OCI-LY7 (cell line): Measurements from ENCODE around the gene TBC1D2B. TPM values are rescaled to one million over a fixed set of nuclear protein-coding genes. Genes with fewer than 3 reads are reported as not detected.

Experiments
- BruUV-seq: library from RNA; stranded (reverse); fragments of 400-500 nt; replicated peaks from 2 replicates; lab custom pipeline; 2021; lab: Mats Ljungman, UMichigan
- CTCF ChIA-PET: fragments of 300-600 bp; sonication (Branson Sonifier 250); formaldehyde crosslinking; loops from one replicate; lab custom pipeline; 2022; ENCODE audit warnings: antibody characterized with exemption; ENCODE audit not compliant: unreplicated experiment; lab: Charles Lee
- POLR2A ChIA-PET: fragments of 300-600 bp; sonication (Branson Sonifier 250); formaldehyde crosslinking; loops from one replicate; lab custom pipeline; 2022; ENCODE audit warnings: antibody characterized with exemption; lab: Charles Lee
- DNase-seq: peaks from one replicate; pipeline ENCODE4 v3.0.0-alpha.2; 2015; ENCODE audit warnings: low spot score
- H2AFZ ChIP-seq: fragments of 200-600 bp; sonication (generic), shearing (Covaris generic); 2 replicates; pipeline ENCODE4 v1.6.1; 2014; ENCODE audit warnings: mild to moderate bottlenecking, antibody characterized with exemption, low read length, moderate library complexity
- H3K27ac ChIP-seq: fragments of 200-600 bp; sonication (generic); 2 replicates; pipeline ENCODE4 v1.5.1; 2014; ENCODE audit warnings: mixed run types, low read depth, mild to moderate bottlenecking, moderate library complexity, low read length, inconsistent platforms; ENCODE audit not compliant: poor library complexity, severe bottlenecking
- H3K36me3 ChIP-seq: fragments of 200-600 bp; sonication (generic); 2 replicates; pipeline ENCODE4 v1.6.1; 2014; ENCODE audit warnings: mild to moderate bottlenecking, antibody characterized with exemption, low read length, moderate library complexity, mixed read lengths; ENCODE audit not compliant: insufficient read depth
- H3K4me1 ChIP-seq: fragments of 200-600 bp; sonication (generic); 2 replicates; pipeline ENCODE4 v1.5.1; 2014; ENCODE audit warnings: mild to moderate bottlenecking, low read length; ENCODE audit not compliant: insufficient read depth, poor library complexity, severe bottlenecking
- H3K4me2 ChIP-seq: fragments of 200-600 bp; sonication (generic); 2 replicates; pipeline ENCODE4 v1.6.1; 2014; ENCODE audit warnings: mild to moderate bottlenecking, low read length
- H3K4me3 ChIP-seq: fragments of 200-600 bp; sonication (generic); 2 replicates; pipeline ENCODE4 v1.5.1; 2014; ENCODE audit warnings: mild to moderate bottlenecking, low read depth, low read length; ENCODE audit not compliant: poor library complexity, severe bottlenecking
- H3K79me2 ChIP-seq: fragments of 200-600 bp; sonication (generic); 2 replicates; pipeline ENCODE4 v1.6.1; 2016; ENCODE audit warnings: low read depth, mild to moderate bottlenecking, low read length, moderate library complexity, mixed read lengths; ENCODE audit not compliant: insufficient read depth
- H3K9me2 ChIP-seq: fragments of 200-600 bp; sonication (generic); 2 replicates; pipeline ENCODE4 v1.6.1; 2016; ENCODE audit warnings: mild to moderate bottlenecking, low read length, mixed read lengths; ENCODE audit not compliant: insufficient read depth
- H3K9me3 ChIP-seq: fragments of 200-600 bp; sonication (generic); 2 replicates; pipeline ENCODE4 v1.6.1; 2014; ENCODE audit warnings: mild to moderate bottlenecking, mixed run types, low read length, mixed read lengths
- H4K20me1 ChIP-seq: fragments of 200-600 bp; sonication (generic); 2 replicates; pipeline ENCODE4 v1.6.1; 2014; ENCODE audit warnings: mild to moderate bottlenecking, antibody characterized with exemption, low read length, moderate library complexity, mixed read lengths; ENCODE audit not compliant: insufficient read depth
- EZH2phosphoT487 ChIP-seq: fragments of 200-600 bp; sonication (generic); IDR thresholded peaks from 2 replicates; pipeline ENCODE4 v1.6.1; 2018; ENCODE audit warnings: low read depth, borderline replicate concordance, mild to moderate bottlenecking, mixed run types, antibody characterized with exemption, low read length, moderate library complexity, mixed read lengths
- intact Hi-C: fragments of 100-400 bp; cut with micrococcal nuclease; formaldehyde crosslinking; loops from one replicate; pipeline ENCODE4 v1.10.0; 2022; ENCODE audit not compliant: unreplicated experiment
- total RNA-seq, 2 experiments: library from RNA; depleted of rRNA in 1 of 2; stranded (reverse); fragments of >200 nt in 1 of 2; shearing (Covaris generic) in 1 of 2; gene quantifications; 2 replicates each; pipeline ENCODE4 v1.2.3, GENCODE V29; 2014 to 2022
- TF ChIP-seq, protein P1 (sequence below): fragments of 200-600 bp; sonication (generic); conservative IDR thresholded peaks from 2 replicates; pipeline ENCODE4 v1.5.1; 2014; ENCODE audit warnings: mild to moderate bottlenecking, antibody characterized with exemption, low read length, moderate library complexity, mixed read lengths

Gene TBC1D2B
- total RNA-seq, 2 experiments from 2014 or later: 30.9 to 41.5 TPM

DNA sequence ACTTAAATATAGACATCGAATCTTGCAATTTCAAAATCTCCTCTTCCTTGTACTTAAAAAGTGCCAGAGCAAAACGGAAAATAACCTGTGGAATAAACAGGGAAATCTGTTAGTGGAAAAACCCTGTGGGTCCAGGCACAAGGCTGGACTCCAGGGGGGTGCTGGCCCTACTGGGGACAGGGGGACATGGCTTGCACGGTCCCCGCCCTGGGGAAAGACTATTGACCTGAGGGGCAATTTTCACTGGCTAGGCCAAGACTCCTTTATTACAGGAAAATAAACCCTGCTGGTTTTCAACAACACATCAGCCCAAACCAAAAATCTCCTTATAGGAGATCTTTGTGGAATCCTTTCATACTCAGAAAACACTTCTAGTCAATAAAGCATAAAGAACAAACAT is 75.9 kb downstream of the TBC1D2B start:
- TF ChIP-seq, protein P1, sequence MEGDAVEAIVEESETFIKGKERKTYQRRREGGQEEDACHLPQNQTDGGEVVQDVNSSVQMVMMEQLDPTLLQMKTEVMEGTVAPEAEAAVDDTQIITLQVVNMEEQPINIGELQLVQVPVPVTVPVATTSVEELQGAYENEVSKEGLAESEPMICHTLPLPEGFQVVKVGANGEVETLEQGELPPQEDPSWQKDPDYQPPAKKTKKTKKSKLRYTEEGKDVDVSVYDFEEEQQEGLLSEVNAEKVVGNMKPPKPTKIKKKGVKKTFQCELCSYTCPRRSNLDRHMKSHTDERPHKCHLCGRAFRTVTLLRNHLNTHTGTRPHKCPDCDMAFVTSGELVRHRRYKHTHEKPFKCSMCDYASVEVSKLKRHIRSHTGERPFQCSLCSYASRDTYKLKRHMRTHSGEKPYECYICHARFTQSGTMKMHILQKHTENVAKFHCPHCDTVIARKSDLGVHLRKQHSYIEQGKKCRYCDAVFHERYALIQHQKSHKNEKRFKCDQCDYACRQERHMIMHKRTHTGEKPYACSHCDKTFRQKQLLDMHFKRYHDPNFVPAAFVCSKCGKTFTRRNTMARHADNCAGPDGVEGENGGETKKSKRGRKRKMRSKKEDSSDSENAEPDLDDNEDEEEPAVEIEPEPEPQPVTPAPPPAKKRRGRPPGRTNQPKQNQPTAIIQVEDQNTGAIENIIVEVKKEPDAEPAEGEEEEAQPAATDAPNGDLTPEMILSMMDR: no peak
- TF ChIP-seq EZH2phosphoT487: no peak
- no peak overlapping the region for H2AFZ ChIP-seq
- BruUV-seq: no TSS peak
- no peaks in the 10 kb centered on the region for H3K9me2 ChIP-seq
- ChIA-PET POLR2A (no interaction called here), CTCF (no interaction called here)
- H3K9me3 ChIP-seq: no peaks in the 10 kb centered on the region
- H3K36me3 ChIP-seq: peaks cover 79% of the 10 kb centered on the region
- intact Hi-C loops: loop anchor here (2.0 to 10.0 kb wide), 3 partner anchors 35 to 239 kb away; no protein-coding TSS in a partner anchor
- H3K4me1 ChIP-seq: no peaks in the 10 kb centered on the region
- no peak for DNase-seq
- H3K79me2 ChIP-seq: no peaks in the 10 kb centered on the region
- H3K27ac ChIP-seq: no peak overlapping the region
- H3K4me2 ChIP-seq: no peak overlapping the region
- H3K4me3 ChIP-seq: no peak overlapping the region
- H4K20me1 ChIP-seq: no peaks in the 10 kb centered on the region

DNA sequence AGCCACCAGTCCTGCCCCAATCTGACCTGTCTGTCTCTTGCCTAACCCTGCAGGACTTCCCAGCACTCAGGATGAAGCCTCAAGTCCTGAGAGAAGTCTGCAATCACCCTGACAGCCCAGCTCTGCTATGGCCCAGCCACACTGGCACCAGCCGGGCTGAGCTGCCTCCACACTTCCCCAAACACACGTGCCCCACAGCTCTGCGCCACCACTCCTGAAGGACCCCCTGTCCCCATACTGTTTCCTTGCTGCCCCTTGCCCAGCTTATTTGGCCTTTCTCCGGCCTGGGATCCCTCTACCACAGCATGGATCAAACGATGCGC is 76.6 kb downstream of the TBC1D2B start:
- no peaks in the 10 kb centered on the region for H3K9me2 ChIP-seq
- H3K9me3 ChIP-seq: no peaks in the 10 kb centered on the region
- no peak overlapping the region for H2AFZ ChIP-seq
- no peak overlapping the region for H3K27ac ChIP-seq
- TF ChIP-seq EZH2phosphoT487: no peak
- TF ChIP-seq, protein P1: no peak
- no peaks in the 10 kb centered on the region for H4K20me1 ChIP-seq
- H3K4me3 ChIP-seq: no peak overlapping the region
- H3K4me1 ChIP-seq: no peaks in the 10 kb centered on the region
- no peak for DNase-seq
- ChIA-PET CTCF (no interaction called here), POLR2A (no interaction called here)
- intact Hi-C loops: loop anchor here (1.0 to 10.0 kb wide), 4 partner anchors 34 to 240 kb away; no protein-coding TSS in a partner anchor
- H3K79me2 ChIP-seq: no peaks in the 10 kb centered on the region
- peaks cover 73% of the 10 kb centered on the region for H3K36me3 ChIP-seq
- no TSS peak for BruUV-seq
- H3K4me2 ChIP-seq: no peak overlapping the region

DNA sequence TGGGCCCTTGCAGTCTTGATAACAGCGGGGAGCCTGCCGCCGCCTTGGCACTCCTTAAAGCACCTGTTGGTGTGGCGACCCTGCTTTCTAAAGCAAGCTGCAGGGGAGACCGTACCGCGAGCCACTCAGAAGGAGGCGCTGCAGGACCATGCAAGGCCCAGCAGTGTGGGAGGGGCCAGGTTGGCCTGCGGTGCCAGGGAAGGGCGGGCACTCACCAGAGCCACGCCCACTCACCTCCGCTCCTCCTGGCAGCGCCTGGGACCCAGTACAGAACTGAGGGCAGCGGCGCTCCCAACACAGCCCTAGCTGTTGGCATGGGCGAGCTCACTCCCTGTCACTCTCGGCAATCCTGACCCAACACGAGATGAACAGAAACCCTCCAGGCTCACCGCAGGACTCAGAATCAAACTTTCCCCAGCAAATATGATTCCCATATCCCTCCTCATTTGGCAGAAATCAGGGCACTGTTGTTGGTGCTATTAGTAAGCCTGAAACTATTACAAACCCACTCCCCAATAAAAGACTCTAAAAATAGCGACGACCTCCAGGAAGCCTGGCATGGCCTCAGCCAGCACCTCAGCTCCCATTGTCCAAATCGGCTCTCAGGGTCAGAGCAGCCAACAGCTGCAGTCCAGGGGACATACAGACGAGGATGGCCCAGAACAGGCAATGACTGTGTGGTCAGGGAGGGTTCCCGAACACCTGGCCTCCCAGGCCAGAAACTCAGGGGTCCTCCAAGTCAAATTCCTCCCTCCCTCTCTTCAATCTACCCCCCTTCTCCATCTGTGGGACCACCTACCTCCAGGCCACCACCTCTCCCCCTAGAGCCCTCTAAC is 77.2 kb downstream of the TBC1D2B start:
- intact Hi-C loops: loop anchor here (1.0 to 10.0 kb wide), 4 partner anchors 34 to 240 kb away; no protein-coding TSS in a partner anchor
- POLR2A ChIA-PET: no interaction called here

More for the DNA sequence above, 77.2 kb downstream of the TBC1D2B start:
- no TSS peak for BruUV-seq
- Histone ChIP-seq H3K4me3 (no peak overlapping the region), H3K79me2 (no peaks in the 10 kb centered on the region), H3K9me3 (no peaks in the 10 kb centered on the region), H3K4me2 (no peak overlapping the region), H3K9me2 (no peaks in the 10 kb centered on the region), H2AFZ (no peak overlapping the region), H3K36me3 (peaks cover 67% of the 10 kb centered on the region), H4K20me1 (no peaks in the 10 kb centered on the region), H3K4me1 (peaks cover 4% of the 10 kb centered on the region), H3K27ac (no peak overlapping the region)
- TF ChIP-seq, protein P1: peak; percentile 84
- no peak for TF ChIP-seq EZH2phosphoT487
- CTCF ChIA-PET: interaction anchor here (0.9 to 1.4 kb wide), 3 partner anchors 100 to 112 kb away, joined by 4 to 10 read pairs (median 5); no protein-coding TSS in a partner anchor
- peak; percentile 90 for DNase-seq
